B cell (primary cell): ENCODE results near the gene SLC4A4.

Experiments
- CTCF ChIP-seq: fragments of 200-600 bp; IDR thresholded peaks from one replicate; pipeline ENCODE4 v1.8.0; 2022; ENCODE audit warnings: antibody characterized with exemption, mild to moderate bottlenecking
- EZH2 ChIP-seq: IDR thresholded peaks from 2 replicates; pipeline ENCODE4 v1.6.1; 2012; ENCODE audit warnings: borderline replicate concordance, low read depth, mild to moderate bottlenecking, moderate library complexity, low read length; ENCODE audit not compliant: insufficient read depth, poor library complexity, severe bottlenecking

GRCh38 chr4:71445811-71446210 lies 107.0 kb downstream of the SLC4A4 start:
- no peak for TF ChIP-seq CTCF
- no peak for TF ChIP-seq EZH2
